GM12864 (cell line): ENCODE results near the gene PPP6R3.

ENCODE experiments used
- DNase-seq: peaks from one replicate; pipeline ENCODE4 v3.0.0-alpha.2; 2011; ENCODE audit warnings: low read depth
- H3K4me3 ChIP-seq: 2 replicates; pipeline ENCODE4 v1.5.1; 2011; ENCODE audit warnings: mild to moderate bottlenecking, low read depth, low read length, control low read depth
- TF ChIP-seq, protein P1 (sequence below): IDR thresholded peaks from 2 replicates; pipeline ENCODE4 v1.5.1; 2011; ENCODE audit warnings: low read depth, mild to moderate bottlenecking, moderate library complexity, low read length, control low read depth, inconsistent platforms; ENCODE audit errors: missing control alignments

PPP6R3 gene

DNA sequence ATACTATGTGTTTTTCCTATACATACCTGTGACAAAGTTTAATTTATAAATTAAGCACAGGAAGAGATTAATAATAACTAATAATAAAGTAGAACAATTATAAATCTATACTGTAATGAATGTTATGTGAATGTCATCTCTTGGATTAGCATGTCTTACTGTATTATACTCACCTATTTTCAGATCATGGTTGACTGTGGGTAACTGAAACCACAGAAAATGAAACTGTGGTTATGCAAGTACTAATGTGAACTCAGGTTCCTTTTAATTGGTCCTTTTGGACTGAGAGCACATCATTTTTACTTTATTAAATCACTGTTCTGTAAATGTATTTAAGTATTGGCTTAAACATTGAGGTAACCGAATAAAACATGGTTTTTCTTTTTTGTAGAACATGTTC, 108.8 kb downstream of the PPP6R3 start:
- no peak overlapping the region for H3K4me3 ChIP-seq
- TF ChIP-seq, protein P1, sequence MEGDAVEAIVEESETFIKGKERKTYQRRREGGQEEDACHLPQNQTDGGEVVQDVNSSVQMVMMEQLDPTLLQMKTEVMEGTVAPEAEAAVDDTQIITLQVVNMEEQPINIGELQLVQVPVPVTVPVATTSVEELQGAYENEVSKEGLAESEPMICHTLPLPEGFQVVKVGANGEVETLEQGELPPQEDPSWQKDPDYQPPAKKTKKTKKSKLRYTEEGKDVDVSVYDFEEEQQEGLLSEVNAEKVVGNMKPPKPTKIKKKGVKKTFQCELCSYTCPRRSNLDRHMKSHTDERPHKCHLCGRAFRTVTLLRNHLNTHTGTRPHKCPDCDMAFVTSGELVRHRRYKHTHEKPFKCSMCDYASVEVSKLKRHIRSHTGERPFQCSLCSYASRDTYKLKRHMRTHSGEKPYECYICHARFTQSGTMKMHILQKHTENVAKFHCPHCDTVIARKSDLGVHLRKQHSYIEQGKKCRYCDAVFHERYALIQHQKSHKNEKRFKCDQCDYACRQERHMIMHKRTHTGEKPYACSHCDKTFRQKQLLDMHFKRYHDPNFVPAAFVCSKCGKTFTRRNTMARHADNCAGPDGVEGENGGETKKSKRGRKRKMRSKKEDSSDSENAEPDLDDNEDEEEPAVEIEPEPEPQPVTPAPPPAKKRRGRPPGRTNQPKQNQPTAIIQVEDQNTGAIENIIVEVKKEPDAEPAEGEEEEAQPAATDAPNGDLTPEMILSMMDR, result no peak
- peak; percentile 35 for DNase-seq

DNA sequence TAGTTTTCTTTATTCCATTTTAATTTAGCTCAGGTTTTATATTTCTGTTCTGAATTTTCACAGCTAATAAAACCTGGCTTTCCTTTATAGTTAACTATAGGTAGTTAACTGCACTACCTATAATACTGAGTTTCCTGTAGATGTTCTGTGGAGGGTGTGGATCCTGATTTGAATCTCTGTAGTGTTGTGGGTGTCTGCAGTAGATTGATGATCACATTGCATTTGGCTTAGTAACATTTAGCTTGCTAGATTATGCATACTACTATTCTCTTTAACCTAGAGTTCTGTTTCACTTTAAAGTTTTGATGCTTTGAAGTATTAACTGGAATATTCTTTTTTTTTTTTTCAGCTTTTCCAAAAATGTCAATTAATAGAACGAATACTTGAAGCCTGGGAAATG, 110.1 kb downstream of the PPP6R3 start:
- TF ChIP-seq, protein P1, result no peak
- no peak for DNase-seq
- no peak overlapping the region for H3K4me3 ChIP-seq

DNA sequence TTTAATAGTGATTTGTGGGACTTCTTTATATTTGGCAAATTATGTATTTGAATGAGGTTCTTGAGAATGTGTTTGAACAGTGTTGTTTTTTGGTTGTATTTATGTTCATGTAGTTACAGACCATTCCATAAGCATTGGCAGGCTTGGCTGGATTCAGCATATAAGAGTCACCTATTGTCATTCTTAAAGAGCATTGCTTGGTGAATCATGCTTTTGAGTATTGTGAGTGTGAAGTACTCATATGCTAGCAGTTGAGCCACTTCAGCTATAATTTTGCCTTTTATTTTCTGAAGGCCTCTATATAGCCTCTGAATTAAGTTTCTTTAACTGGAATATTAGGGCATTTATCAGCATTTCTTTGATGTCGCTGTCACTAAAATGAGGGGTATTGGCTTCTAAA, 113.8 kb downstream of the PPP6R3 start:
- H3K4me3 ChIP-seq, result no peak overlapping the region
- DNase-seq, result no peak
- TF ChIP-seq, protein P1, result no peak

DNA sequence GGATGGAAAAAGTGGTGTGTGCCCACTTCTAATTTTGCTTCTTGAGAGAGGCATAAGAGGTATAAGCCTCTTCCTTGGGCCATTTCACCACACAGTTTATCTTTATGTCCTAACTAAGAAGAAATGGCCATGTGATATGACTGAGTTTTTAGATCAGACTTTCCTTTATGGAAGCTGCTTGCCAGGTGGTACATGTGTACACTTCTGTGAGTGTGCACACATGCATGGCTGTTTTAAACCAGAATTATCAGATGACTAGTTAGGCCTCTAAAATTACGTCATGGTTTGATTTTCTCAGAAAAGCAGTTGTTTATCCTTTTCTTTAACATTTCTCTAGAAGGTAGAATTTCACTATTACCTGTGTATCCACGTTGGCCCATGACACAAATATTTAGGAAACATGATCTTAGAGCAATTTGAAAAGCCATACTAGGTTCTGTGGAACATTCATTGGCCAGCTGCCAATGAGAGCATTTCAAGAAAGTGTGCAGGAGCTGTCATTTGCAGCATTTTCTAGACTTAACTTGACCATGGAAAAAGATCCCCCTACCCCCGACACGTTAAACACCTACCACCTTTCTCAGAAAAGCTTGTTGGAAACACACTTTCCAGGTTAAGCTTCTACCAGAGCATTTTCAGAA, 114.6 kb downstream of the PPP6R3 start:
- no peak for DNase-seq
- TF ChIP-seq, protein P1, result no peak
- no peak overlapping the region for H3K4me3 ChIP-seq

DNA sequence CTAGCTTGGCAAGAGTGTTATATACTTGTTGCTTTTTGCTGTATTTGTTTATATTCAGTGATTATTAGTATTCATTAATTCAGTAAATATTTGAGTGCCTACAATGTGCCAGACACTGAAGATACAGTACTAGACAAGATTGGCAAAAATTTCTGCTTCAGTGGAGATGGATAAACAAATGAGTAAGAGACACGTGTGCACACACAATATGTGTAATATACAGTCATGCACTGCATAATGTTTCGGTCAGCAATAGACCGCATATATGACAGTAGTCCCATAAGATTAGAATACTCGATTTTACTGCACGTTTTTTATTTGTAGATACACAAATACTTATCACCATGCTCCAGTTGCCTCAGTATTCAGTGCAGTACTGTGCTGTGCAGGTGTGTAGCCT, 118.9 kb downstream of the PPP6R3 start:
- DNase-seq, result no peak
- TF ChIP-seq, protein P1, result no peak
- no peak overlapping the region for H3K4me3 ChIP-seq

DNA sequence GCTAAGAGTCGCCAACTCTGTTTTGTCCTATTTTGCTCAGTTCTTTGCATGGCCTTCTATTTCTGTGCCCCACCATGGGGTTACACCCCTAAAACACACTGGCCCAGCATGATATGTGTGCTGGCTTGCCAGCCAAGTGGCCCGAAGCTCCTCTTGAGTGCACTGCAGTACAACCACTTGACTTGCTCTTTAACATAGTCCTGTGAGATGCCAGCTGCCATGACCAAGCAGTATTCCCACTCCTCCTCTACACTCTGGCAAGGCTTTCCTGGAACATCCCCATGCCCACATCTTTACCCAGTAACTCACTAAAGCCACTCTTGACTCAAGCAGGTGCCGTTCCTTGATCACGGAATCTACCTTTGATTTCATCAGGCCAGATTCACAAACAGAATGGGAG, 120.9 kb downstream of the PPP6R3 start:
- H3K4me3 ChIP-seq, result no peak overlapping the region
- TF ChIP-seq, protein P1, result no peak
- DNase-seq, result no peak

DNA sequence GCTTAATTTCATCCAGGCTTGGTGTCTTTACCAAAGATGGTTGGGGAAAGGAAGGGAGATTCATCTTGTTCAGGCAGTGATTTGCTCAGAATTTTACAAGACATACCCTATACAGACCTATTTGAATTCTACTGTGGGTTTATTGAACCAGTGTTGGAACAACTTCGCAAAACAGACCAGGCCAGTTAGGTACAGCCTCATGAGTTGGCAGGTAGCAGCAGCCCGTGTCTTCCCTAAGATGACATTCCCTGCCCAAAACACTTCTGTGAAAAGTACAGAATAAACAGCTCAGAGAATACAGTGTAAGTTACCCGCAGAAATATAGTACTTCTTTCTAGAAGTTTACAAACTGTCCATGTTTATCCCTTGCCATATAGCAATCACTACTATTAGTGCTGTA, 121.3 kb downstream of the PPP6R3 start:
- TF ChIP-seq, protein P1, result no peak
- DNase-seq, result no peak
- no peak overlapping the region for H3K4me3 ChIP-seq
